Activated CD4-positive, CD25-positive, alpha-beta regulatory T cell treated with anti-CD3 and anti-CD28 coated beads, Interleukin-2, amount 50 U/mL, for 24 hours (primary cell): Measurements from ENCODE around the gene ALG2.

ENCODE experiments used
- ATAC-seq, 2 donors: fragments of 150-1000 bp; cut with Tn5 transposase; one replicate each; pipeline ENCODE4 v1.10.0; 2021; ENCODE audit warnings: mild to moderate bottlenecking in 1 of 2, moderate library complexity in 1 of 2

ALG2 gene

DNA sequence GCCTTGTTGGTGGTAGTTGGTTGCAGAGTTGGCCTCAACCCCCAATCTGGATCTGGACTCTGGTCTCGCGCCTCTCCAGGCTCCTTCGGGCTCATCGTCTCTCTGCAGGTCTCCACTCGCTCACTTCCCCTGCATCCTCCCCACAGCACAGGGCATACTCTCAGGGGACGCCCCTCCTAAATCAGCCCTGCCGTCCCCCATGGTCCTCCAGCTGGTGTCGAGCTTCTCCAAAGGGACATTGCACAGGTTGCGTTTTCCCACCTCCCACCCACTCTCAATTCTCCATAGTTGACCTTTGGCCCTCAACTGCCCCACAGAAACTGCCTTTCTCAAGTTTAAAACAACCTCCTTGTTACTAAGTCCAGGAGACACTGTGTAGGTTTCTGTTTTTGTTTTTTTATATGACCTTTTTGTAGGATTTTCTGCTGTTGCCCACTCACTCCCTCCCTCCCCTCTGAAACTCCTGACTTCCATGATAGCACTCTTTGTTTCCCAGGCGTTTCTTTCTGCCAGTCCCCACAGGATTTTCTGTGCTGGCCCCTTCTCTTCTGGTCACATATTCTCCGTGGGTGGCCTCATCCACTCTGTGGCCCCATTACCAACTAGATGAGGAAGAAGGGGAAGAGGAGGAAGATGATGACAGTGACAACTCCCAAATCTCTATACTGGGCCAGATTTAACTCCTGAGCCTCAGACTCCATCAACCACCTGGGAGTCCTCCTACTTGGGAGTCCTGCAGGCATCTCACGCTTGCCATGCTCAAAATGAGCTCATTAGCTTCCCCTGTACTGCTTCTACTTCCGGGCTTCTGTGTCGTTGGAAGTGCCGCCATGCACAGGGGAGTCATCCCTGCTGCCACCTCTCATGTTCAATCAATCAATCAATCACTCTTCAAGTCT is 50.3 kb downstream of the ALG2 start:
- no peak for ATAC-seq

DNA sequence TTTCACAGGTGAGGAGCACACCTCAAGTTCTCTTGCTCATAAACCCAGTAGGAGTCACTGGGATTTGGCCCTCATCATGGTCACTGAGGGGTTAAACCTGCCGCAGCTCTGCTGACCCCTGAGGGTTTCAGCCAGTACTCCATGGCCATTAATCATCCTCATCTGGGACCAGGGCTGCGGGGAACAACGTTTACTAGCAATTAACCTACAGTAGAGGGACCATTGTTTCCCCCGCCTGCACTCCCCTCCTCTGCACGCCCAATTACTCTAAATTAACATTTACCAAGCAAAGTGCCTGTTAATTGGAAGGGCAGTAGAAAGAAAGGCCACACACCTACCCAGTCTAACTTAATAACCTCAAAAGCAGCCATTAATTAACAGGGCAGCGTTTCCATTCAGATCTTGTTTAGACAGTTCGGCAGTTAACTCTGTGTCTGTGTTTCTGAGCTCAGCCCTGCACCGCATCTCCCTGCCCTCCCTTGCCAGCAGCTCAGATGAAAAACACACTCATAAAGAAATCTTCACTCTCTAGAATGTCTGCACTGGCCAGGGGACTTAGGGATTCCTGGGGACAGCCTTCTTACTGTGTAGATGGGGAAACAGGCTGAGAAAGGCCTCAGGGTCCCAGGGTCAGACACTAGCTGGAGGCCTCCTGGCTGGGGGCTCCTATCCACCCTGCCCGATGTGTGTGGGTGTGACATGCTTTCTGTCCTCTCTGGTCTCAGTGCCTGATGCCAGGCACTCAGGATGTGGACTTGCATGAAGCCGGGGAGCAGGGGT is 51.6 kb downstream of the ALG2 start:
- no peak for ATAC-seq

DNA sequence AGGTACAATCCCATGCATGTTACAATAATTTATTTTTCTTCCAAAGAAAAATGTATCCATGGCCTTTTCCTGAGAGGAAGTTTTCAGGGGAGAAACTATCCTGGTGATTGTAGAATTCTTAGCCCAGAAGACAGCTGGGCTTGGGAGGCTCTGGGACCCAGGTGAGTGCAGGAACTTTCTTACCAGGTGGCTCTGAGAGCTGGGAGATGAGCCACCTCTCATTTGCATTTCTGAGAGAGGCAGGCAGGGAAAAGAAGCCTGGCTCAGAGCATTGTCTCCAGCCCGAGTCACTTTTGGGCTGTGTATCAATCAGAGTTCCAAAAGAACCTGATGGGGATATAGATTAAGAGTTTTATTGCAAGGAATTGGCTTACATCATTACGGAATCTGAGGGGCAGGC is 52.7 kb downstream of the ALG2 start:
- ATAC-seq = no peak

DNA sequence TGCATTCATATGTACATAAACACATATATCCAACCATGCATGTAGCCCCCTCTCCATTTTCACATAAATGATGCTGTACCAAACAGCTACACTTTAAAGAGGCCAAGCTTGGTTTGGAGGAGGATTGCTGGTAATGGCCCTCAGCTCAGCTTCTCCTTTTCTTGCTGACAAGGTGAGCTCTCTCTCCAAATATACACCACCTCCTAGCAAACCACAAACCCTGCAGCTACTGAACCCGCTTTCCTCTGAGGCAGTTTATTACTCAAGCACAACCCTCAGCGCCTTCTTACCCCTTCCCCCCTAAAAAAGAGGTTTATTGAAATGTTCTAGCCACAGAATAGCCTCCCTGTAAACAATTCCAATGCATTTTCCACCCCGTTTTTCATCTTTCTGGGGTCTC is 54.0 kb downstream of the ALG2 start:
- no peak for ATAC-seq

DNA sequence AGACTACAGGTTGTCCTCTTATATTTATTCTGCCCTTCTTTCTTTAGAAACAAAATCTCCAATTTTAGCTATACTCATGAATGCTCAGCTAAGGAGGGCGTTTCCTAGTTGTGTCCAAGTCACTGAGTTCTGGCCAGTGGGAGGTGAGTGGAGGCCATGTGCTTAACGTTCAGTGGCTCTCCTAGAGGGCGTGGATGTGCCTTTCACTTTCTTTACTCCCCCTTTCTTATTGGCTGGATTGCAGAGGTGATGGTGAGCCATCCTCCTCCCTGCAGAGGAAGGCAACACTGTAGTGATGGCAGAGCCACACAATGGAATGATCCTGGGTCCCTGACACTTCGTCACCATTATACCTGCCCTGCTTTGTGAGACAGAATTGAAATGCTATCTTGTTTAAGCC is 54.6 kb downstream of the ALG2 start:
- no peak for ATAC-seq
